Measurements from ENCODE around the gene BAMBI.

Gene BAMBI

GRCh38 chr10:28709001-28709710 is 31.8 kb downstream of the BAMBI start:
- no peak for DNase-seq

- no peak for DNase-seq
Measured at GRCh38 chr10:28710202-28710886, 33.0 kb downstream of the BAMBI start.

GRCh38 chr10:28711041-28711440 is 33.7 kb downstream of the BAMBI start:
- no peak for DNase-seq

- no peak for DNase-seq
Measured at GRCh38 chr10:28711776-28712175, 34.5 kb downstream of the BAMBI start.

- DNase-seq, result no peak
Measured at GRCh38 chr10:28713626-28714352, 36.5 kb downstream of the BAMBI start.

GRCh38 chr10:28714401-28715053 is 37.2 kb downstream of the BAMBI start:
- no peak for DNase-seq

- no peak for DNase-seq
Measured at GRCh38 chr10:28715246-28715645, 37.9 kb downstream of the BAMBI start.

- DNase-seq, result no peak
Measured at GRCh38 chr10:28715757-28716156, 38.4 kb downstream of the BAMBI start.

- DNase-seq, result no peak
Measured at GRCh38 chr10:28716748-28717147, 39.4 kb downstream of the BAMBI start.

GRCh38 chr10:28717656-28718201 is 40.4 kb downstream of the BAMBI start:
- DNase-seq, result no peak

- DNase-seq, result peak; percentile 75
Measured at GRCh38 chr10:28719789-28720436, 42.6 kb downstream of the BAMBI start.

- DNase-seq, result no peak
Measured at GRCh38 chr10:28721318-28721951, 44.1 kb downstream of the BAMBI start.

GRCh38 chr10:28722065-28722803 is 44.9 kb downstream of the BAMBI start:
- DNase-seq, result peak; percentile 34

GRCh38 chr10:28728366-28728765 is 51.0 kb downstream of the BAMBI start:
- DNase-seq, result no peak

GRCh38 chr10:28730031-28730778 is 52.9 kb downstream of the BAMBI start:
- DNase-seq, result peak; percentile 32

GRCh38 chr10:28732091-28732490 is 54.8 kb downstream of the BAMBI start:
- no peak for DNase-seq
